Measurements from ENCODE around the gene CDK5. TPM values are rescaled to one million over a fixed set of nuclear protein-coding genes. Genes with fewer than 3 reads are reported as not detected.

Gene CDK5
- total and polyA plus RNA-seq, 9 of the 15 experiments (the other 6 are each of a cell fraction or from before 2014, with no cell fraction given): 3.2 to 38.0 (median 27.5) TPM

DNA sequence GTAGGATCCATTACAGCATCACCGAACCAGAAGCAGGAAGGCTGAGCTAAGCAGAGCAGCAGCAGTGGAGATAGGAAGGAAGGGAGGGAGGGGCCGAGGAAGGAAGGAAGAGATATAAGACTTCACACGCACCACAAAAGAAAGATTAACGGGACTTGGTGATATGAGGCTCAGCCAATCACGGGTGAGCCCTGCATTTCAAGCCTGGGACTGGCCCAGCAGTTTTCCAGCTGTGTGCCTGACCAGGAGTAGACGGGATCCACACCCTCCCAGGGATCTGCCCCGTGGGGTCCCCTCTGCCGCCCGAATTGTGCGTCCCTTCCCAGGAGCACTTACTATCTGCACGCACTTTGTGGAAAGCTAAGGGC is 49.6 kb downstream of the CDK5 start (continued):
- peak in 1 of 2 experiments; percentile 44; a peak in 2 of 4 replicates for TF ChIP-seq TRIM24 (IDR thresholded peaks at IDR 0.05)
- TF ChIP-seq JUN (IDR thresholded peaks at IDR 0.05; ENCODE audit: borderline replicate concordance, low read depth, low read length): no peak
- no peak; the same call in 1 of the 2 replicates for TF ChIP-seq JUN (CRISPR knock-in tag; IDR thresholded peaks at IDR 0.05; ENCODE audit: borderline replicate concordance)
- TF ChIP-seq ZNF143 (CRISPR knock-in tag; IDR thresholded peaks at IDR 0.05): 0 out of 2 replicates have a peak, but pooled peaks have one; percentile 52
- TF ChIP-seq NR2C2 (CRISPR knock-in tag; IDR thresholded peaks at IDR 0.05): no peak
- no peak; the same call in 1 of the 2 replicates for TF ChIP-seq NR2C2 (tag; IDR thresholded peaks at IDR 0.05)
- TF ChIP-seq, protein P1, sequence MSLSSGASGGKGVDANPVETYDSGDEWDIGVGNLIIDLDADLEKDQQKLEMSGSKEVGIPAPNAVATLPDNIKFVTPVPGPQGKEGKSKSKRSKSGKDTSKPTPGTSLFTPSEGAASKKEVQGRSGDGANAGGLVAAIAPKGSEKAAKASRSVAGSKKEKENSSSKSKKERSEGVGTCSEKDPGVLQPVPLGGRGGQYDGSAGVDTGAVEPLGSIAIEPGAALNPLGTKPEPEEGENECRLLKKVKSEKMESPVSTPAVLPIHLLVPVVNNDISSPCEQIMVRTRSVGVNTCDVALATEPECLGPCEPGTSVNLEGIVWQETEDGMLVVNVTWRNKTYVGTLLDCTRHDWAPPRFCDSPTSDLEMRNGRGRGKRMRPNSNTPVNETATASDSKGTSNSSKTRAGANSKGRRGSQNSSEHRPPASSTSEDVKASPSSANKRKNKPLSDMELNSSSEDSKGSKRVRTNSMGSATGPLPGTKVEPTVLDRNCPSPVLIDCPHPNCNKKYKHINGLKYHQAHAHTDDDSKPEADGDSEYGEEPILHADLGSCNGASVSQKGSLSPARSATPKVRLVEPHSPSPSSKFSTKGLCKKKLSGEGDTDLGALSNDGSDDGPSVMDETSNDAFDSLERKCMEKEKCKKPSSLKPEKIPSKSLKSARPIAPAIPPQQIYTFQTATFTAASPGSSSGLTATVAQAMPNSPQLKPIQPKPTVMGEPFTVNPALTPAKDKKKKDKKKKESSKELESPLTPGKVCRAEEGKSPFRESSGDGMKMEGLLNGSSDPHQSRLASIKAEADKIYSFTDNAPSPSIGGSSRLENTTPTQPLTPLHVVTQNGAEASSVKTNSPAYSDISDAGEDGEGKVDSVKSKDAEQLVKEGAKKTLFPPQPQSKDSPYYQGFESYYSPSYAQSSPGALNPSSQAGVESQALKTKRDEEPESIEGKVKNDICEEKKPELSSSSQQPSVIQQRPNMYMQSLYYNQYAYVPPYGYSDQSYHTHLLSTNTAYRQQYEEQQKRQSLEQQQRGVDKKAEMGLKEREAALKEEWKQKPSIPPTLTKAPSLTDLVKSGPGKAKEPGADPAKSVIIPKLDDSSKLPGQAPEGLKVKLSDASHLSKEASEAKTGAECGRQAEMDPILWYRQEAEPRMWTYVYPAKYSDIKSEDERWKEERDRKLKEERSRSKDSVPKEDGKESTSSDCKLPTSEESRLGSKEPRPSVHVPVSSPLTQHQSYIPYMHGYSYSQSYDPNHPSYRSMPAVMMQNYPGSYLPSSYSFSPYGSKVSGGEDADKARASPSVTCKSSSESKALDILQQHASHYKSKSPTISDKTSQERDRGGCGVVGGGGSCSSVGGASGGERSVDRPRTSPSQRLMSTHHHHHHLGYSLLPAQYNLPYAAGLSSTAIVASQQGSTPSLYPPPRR (CRISPR knock-in tag; IDR thresholded peaks at IDR 0.05; ENCODE audit: borderline replicate concordance): no peak
- peak; percentile 53 for TF ChIP-seq HNRNPLL (IDR thresholded peaks at IDR 0.05; ENCODE audit: low read depth, low read length, poor library complexity, severe bottlenecking)
- TF ChIP-seq, protein P2, sequence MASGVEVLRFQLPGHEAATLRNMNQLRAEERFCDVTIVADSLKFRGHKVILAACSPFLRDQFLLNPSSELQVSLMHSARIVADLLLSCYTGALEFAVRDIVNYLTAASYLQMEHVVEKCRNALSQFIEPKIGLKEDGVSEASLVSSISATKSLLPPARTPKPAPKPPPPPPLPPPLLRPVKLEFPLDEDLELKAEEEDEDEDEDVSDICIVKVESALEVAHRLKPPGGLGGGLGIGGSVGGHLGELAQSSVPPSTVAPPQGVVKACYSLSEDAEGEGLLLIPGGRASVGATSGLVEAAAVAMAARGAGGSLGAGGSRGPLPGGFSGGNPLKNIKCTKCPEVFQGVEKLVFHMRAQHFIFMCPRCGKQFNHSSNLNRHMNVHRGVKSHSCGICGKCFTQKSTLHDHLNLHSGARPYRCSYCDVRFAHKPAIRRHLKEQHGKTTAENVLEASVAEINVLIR (CRISPR knock-in tag; IDR thresholded peaks at IDR 0.05): no peak
- TF ChIP-seq FIP1L1 (IDR thresholded peaks at IDR 0.05; ENCODE audit: low read depth, low read length, poor library complexity, severe bottlenecking): no peak
- TF ChIP-seq JUND (IDR thresholded peaks at IDR 0.05; ENCODE audit: borderline replicate concordance, low read depth, low read length): 0 out of 2 replicates have a peak, but pooled peaks have one; percentile 46
- peak; percentile 41; the same call in 2 of the 3 replicates for TF ChIP-seq JUND (tag; IDR thresholded peaks at IDR 0.05; ENCODE audit: borderline replicate concordance, low read depth, low read length)
- TF ChIP-seq SIX5 (IDR thresholded peaks at IDR 0.05; ENCODE audit: borderline replicate concordance in 1 of 2, insufficient read depth in 1 of 2, low read depth in 1 of 2, low read length in 2 of 2): no peak
- TF ChIP-seq HNRNPH1 (optimal IDR thresholded peaks at IDR 0.05; ENCODE audit: low read depth, low read length): no peak
- no peak for TF ChIP-seq SRSF9 (IDR thresholded peaks at IDR 0.05; ENCODE audit: borderline replicate concordance, low read depth, low read length)

Data from K562 (cell line).